Thyroid gland (tissue), 4 donors: ENCODE measurements around the gene INCENP. TPM values are rescaled to one million over a fixed set of nuclear protein-coding genes. Genes with fewer than 3 reads are reported as not detected.
A peak's percentile ranks its signal among the peaks of the same experiment; 100 is the strongest.

Source experiments
- DNase-seq, 2 donors: peaks; one replicate each; pipeline ENCODE4 v3.0.0-alpha.2; 2019
- H3K27ac ChIP-seq, 3 donors: fragments of 200-600 bp; sonication (generic); 1 replicate in 2 of 3; 2 replicates in 1 of 3; pipeline ENCODE4 v1.5.1; 2016 to 2019; ENCODE audit warnings: mild to moderate bottlenecking in 1 of 3, moderate library complexity in 1 of 3
- H3K27me3 ChIP-seq: fragments of 200-600 bp; sonication (generic); one replicate; pipeline ENCODE4 v1.5.1; 2019
- H3K36me3 ChIP-seq, 2 donors: fragments of 200-600 bp; sonication (generic); one replicate each; pipeline ENCODE4 v1.5.1; 2016 to 2019
- H3K4me1 ChIP-seq, 2 donors: fragments of 200-600 bp; sonication (generic); one replicate each; pipeline ENCODE4 v1.5.1; 2017 to 2019
- H3K4me3 ChIP-seq, 3 donors: fragments of 200-600 bp; sonication (generic); replicated peaks in 1 of 3; 1 replicate in 2 of 3; 2 replicates in 1 of 3; pipeline ENCODE4 v1.5.1; 2016; ENCODE audit warnings: mild to moderate bottlenecking in 1 of 3
- H3K9me3 ChIP-seq: fragments of 200-600 bp; sonication (generic); one replicate; pipeline ENCODE4 v1.5.1; 2017
- CTCF ChIP-seq, 6 experiments: fragments of 200-600 bp in 3 of 6; fragments of 450-650 bp in 3 of 6; sonication (generic) in 3 of 6; IDR thresholded peaks; one replicate each; pipeline ENCODE4 v1.5.1; 2016 to 2019; ENCODE audit warnings: antibody characterized with exemption in 6 of 6, mild to moderate bottlenecking in 2 of 6, inconsistent platforms in 1 of 6, moderate library complexity in 1 of 6
- POLR2A ChIP-seq, 2 donors: fragments of 450-650 bp; IDR thresholded peaks; one replicate each; pipeline ENCODE4 v1.6.1; 2017; ENCODE audit warnings: antibody characterized with exemption in 2 of 2, mild to moderate bottlenecking in 2 of 2, moderate library complexity in 1 of 2
- WGBS, 2 donors: methylation state at CpG; one replicate each; pipeline ENCODE4 v1.1.5; 2017; 5-methylcytosine and 5-hydroxymethylcytosine counted together
- intact Hi-C: fragments of 100-400 bp; cut with DNase I; formaldehyde crosslinking; loops from one replicate; pipeline ENCODE4 v1.15.1; 2023
- total RNA-seq, 4 donors: library from RNA; depleted of rRNA; stranded (reverse); fragments of >200 nt; gene quantifications; one replicate each; pipeline ENCODE4 v1.2.3, GENCODE V29; 2016

INCENP gene
- total RNA-seq, 4 donors from 2014 or later = 16.9 to 99.4 (median 42.4) TPM

- DNase-seq = peak; percentile 67 to 70
Observed at GRCh38 chr11:62124186-62125113, 639 bp downstream of the INCENP start.

GRCh38 chr11:62125316-62125715 lies 1.5 kb downstream of the INCENP start:
- Histone ChIP-seq H3K4me1 (peaks cover 14 to 24% of the 10 kb centered on the region in 2 donors), H3K36me3 (peaks cover 8 to 13% of the 10 kb centered on the region in 2 donors), H3K9me3 (no peaks in the 10 kb centered on the region), H3K27ac (peak overlapping the region in 1 of 3 donors; percentile 12), H3K4me3 (no peak overlapping the region), H3K27me3 (no peaks in the 10 kb centered on the region)
- 31 to 32% methylated on average over 4 of the region's 4 CpGs for WGBS, 2 donors
- intact Hi-C loops = no loop called here
- no peak for TF ChIP-seq CTCF (IDR thresholded peaks at IDR 0.05)
- peak in 1 of 2 donors; percentile 39 for DNase-seq

More at GRCh38 chr11:62124186-62125113, 639 bp downstream of the INCENP start:
- Histone ChIP-seq H3K27ac (peak overlapping the region in 2 of 3 donors; percentile 52 to 60), H3K4me1 (peaks cover 14 to 25% of the 10 kb centered on the region in 2 donors), H3K36me3 (peaks cover 0 to 9% of the 10 kb centered on the region in 2 donors), H3K9me3 (no peaks in the 10 kb centered on the region), H3K4me3 (peak overlapping the region; percentile 70 to 94 (median 78)), H3K27me3 (no peaks in the 10 kb centered on the region)
- TF ChIP-seq CTCF (IDR thresholded peaks at IDR 0.05) (no peak), POLR2A (IDR thresholded peaks at IDR 0.05) (no peak)
- intact Hi-C loops = no loop called here
- 7% methylated on average over 16 to 30 of the region's 39 CpGs for WGBS, 2 donors

- Histone ChIP-seq H3K27me3 (no peaks in the 10 kb centered on the region), H3K9me3 (no peaks in the 10 kb centered on the region), H3K4me1 (peaks cover 14 to 20% of the 10 kb centered on the region in 2 donors), H3K36me3 (peaks cover 13 to 16% of the 10 kb centered on the region in 2 donors), H3K4me3 (no peak overlapping the region), H3K27ac (peak overlapping the region in 1 of 3 donors; percentile 12)
- WGBS, 2 donors = 33 to 44% methylated on average over 3 of the region's 3 CpGs
- DNase-seq = no peak
- TF ChIP-seq CTCF (IDR thresholded peaks at IDR 0.05) (no peak), POLR2A (IDR thresholded peaks at IDR 0.05) (no peak)
- intact Hi-C loops = no loop called here
Observed at GRCh38 chr11:62125881-62126280, 2.1 kb downstream of the INCENP start.

GRCh38 chr11:62127426-62127825 lies 3.6 kb downstream of the INCENP start:
- DNase-seq = peak; percentile 71 to 78
- Histone ChIP-seq H3K9me3 (no peaks in the 10 kb centered on the region), H3K36me3 (peaks cover 14 to 18% of the 10 kb centered on the region in 2 donors), H3K27ac (peak overlapping the region in 1 of 3 donors; percentile 83), H3K27me3 (no peaks in the 10 kb centered on the region), H3K4me1 (peaks cover 13 to 14% of the 10 kb centered on the region in 2 donors), H3K4me3 (no peak overlapping the region)
- TF ChIP-seq CTCF (IDR thresholded peaks at IDR 0.05) = no peak
- TF ChIP-seq POLR2A (IDR thresholded peaks at IDR 0.05) = no peak
- intact Hi-C loops = no loop called here
- 37 to 83% methylated on average over 1 of the region's 1 CpG for WGBS, 2 donors
